NOMO-1 treated with dmso at 0.1 percent for 144 hours (cell line): ENCODE results near the gene HIGD2B.
"Not testable (repeated sequence)": the region's sequence is repeated elsewhere in the genome, so short reads cannot be mapped to it uniquely, and the experiment has no call there.

ENCODE experiments used
- DNase-seq: peaks from one replicate; lab custom pipeline; 2025; ENCODE audit not compliant: unreplicated experiment; lab: John Stamatoyannopoulos, UW

The HIGD2B gene

GRCh38 chr15:72680931-72681330 lies 5.1 kb downstream of the HIGD2B start:
- DNase-seq: no peak

- no peak for DNase-seq
Observed at GRCh38 chr15:72676838-72677237, 9.1 kb downstream of the HIGD2B start.

DNA sequence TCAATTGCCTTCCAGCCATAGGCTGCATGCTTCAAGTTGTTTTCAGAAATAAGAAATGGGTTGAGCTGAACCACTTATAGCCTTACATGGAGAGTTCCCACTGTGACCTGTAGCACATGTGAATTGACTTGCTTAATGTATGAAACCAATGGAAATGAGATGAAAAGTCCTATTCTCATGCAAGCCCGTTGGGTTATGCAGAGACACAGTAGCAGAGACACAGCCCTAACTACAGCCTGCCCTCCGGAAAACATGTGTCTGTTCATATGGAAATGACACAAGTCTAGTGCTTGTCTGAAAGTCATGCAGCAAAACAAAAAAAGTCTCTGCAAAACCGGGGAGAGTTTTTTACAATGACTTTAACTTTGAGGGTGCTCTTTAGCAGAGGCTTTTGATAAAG lies 14.5 kb downstream of the HIGD2B start:
- no peak for DNase-seq

DNA sequence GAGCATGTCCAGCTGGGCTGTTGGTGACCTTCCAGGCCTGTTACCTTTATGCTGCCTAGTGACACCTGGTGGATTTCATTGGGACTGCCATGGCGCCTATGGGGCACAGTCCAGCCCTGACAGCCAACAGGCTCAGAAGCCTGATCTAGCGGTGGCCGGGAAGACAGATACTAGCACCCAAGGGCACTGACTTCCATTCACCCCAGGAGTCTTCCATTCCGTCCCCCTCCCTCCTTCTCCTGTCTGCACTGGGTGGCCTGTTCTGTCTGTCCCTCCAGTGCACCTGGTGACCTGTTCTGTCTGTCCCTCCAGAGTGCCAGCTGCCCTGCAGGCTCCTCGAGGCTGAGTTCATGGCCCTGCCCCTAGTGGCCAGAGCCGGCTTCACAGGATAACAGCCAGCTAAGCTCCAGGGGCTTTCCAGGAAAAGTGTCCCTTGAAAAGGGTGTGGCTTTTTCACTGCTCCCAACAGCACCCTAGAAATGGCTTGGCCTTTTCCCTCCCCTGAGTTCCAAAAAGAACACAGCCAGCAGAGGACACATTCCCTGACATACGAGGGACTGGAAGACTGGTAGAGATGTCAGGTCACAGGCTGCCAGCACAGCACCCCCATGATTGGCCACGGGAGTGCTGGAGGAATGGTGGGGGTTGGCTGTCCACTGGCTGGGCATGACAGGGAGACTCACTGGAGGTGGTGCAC lies 15.2 kb downstream of the HIGD2B start:
- DNase-seq: not testable (repeated sequence)

- not testable (repeated sequence) for DNase-seq
Observed at GRCh38 chr15:72669803-72670202, 16.2 kb downstream of the HIGD2B start.

DNA sequence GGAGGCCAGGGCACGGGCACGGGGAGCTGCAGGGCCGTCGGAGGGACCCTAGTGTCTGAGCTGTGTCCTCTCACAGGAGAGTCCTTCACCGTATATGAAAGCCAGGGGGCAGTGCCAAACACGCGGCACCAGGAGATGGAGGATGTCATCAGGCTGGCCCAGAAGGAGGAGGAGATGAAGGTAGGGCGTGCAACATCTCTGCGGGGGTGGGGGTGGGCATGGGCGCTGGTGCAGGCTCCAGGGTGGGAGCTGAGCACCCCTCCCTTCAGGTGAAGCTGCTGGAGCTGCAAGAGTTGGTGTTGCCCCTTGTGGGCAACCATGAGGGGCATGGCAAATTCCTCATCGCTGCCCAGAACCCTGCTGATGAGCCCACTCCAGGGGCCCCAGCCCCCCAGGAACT lies 20.3 kb downstream of the HIGD2B start:
- DNase-seq: not testable (repeated sequence)

DNA sequence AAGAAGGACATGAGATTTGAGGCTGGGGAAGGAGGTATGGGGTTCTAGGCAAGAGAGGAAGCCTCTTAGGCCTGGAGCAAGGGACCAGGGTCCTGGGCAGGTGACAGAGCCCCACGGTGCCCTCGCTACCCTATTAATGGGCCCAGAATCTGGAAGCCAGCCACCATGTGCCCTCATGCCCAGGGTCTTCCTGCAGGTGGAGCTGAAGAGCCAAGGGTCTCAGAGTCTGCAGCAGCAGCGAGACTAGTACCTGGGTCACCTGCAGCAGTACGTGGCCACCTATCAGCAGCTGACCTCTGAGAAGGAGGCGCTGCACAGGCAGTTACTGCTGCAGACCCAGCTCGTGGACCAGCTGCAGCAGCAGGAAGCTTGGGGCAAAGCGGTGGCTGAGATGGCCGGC lies 22.1 kb downstream of the HIGD2B start:
- DNase-seq: not testable (repeated sequence)

DNA sequence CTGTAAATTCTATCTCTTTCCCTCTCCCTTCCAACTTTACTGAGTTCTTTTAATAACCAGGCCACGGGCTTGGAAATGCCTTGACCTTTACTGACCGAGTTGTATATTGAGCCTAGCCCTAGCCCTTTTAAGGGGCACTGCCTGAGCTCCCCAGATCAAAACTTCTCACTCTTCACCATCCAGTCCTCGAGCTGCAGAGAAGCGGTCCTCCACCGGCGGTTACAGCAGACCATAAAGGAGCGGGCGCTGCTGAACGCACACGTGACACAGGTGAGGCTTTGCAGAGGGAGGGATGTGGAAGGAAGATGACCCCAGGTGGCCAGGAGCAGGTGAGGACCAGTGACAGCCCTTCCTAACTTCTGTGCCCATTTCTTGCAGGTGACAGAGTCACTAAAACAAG lies 24.9 kb downstream of the HIGD2B start:
- not testable (repeated sequence) for DNase-seq

DNA sequence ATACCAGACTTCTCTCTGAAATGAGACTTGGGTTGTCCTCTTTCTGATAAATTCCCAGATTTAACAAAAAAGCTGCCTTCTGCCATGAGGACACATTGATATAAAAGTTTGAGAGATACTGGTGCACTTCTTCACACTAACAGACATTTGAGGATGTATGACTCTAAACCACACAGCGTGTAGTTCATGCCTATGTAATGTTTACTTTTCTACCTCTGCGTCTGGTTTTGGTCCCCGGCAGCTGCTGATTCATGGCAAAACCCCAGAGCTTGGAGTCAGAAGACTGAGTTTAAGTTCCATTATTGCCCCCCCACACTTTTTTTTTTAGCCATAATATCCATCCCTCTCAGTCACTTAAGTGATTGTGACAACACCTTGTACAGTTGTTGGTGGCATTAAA lies 30.0 kb downstream of the HIGD2B start:
- not testable (repeated sequence) for DNase-seq

GRCh38 chr15:72654397-72654796 lies 31.6 kb downstream of the HIGD2B start, which contains the start of gene GOLGA6B:
Gene GOLGA6B (plus strand): TSS chr15:72654697. CDS start chr15:72654738, 41 bp downstream.
- DNase-seq: not testable (repeated sequence)

- DNase-seq: not testable (repeated sequence)
Observed at GRCh38 chr15:72648631-72649253, 37.2 kb downstream of the HIGD2B start.

DNA sequence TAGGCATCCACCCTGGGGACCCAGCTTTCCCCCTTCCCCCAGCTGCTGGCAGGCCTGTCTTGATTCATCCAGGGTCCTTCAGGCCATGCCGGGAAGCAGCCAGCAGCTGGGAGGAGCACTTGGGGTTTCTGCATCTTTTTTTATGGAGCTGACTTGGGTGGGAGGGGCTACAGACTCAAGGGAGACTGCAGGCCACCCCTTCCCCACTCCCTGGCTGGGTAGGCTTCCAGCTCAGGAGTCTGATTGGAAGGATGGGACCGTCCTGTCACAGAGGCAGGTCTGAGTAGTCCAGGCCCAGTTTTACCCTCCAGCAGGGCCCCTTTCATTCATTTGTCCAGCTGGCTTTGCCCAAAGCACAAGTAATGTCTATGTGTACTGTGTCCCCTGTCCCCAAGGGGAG lies 43.7 kb downstream of the HIGD2B start:
- not testable (repeated sequence) for DNase-seq

DNA sequence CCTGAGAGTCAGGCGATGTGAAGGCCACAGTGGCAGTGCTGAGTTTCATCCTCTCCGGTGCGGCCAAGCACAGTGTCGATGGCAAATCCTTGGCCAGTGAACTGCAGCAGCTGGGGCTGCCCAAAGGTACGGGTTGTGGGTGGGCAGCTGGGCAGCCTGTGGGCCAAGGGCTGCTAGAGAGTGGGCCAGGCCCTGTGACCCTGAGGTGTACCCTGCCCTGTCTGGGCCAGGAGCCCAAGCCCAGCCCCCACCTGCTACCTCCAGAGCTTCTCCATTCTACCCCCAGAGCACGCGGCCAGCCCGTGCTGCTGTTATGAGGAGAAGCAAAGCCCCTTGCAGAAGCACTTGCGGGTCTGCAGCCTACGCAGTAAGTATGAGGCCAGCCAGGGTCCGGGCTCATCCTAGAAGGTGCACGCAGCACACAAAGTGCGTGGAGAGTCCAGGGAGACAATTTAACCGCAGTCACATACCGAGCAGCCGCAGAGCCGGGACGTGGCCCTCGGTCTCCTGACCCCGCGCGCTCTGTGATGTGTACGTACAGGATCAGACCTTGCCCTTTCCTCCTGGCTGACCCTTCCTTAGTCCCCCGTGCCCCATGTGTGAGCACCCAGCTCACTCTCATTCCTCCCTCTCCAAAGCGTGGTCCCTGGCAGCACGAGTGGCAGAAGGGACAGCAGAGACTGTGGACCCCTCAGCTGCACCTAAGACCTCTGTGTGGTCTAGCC lies 46.1 kb downstream of the HIGD2B start:
- not testable (repeated sequence) for DNase-seq

DNA sequence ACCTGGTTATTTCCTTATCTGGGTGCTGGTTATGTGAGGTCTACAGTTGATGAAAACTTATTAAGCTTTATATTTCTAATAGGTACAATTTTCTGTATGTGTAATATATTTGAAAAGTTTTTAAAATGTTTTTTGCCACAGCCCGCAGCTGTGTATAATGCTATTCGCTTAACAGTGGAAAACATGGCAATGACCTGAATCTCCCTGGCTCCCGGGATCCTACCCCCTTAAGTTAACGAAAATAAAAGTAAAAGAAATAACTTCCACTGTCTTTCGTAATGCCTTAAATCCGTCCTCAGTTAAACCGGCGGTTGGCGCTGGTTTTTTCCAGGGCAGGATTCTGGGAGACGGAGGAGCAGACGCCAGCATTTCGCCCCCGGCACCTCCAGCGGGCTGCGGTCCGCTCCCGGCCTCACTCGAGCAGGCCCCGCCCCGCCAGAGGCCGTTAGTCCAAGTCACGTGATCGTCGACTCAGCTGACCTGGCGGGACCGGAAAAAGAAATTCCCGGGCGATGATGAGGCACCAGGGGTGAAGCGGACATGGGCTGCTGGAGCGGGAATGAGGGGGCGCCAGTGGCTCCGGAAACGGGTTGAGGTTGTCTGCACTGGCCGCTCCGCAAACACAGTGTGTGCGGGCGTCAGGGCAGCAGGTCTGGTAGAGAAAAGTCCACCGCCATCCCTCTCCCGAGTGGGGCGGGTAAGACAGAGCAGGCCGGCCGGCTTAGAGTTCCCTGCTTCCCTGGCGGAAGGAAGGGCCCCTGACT lies 49.3 kb downstream of the HIGD2B start:
- DNase-seq: not testable (repeated sequence)

DNA sequence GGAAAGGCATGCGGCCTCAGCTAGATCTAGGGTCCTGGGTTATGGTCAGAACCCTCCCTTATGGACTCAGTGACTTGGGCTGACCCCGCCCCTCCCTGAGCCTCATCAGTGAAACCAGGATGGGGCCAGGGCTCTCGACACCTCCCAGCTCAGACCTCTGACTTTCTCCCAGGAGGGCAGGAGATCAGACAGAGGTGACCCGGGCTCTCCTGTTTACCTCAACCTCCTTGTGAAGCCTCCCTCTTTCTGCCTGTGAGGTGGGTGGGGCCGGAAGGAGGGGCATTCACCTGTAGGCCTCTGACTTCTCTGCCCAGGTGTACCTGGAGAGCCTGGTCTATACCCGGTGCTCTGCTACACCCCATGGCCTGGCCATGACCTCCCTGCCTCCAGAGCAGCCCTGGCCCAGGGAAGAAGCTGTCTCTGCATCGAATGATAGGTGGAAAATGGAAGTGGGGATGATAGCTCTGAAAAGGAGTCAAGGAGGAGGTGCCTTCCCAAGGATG lies 56.9 kb downstream of the HIGD2B start:
- DNase-seq: not testable (repeated sequence)

- DNase-seq: not testable (repeated sequence)
Observed at GRCh38 chr15:72628249-72629067, 57.5 kb downstream of the HIGD2B start.

DNA sequence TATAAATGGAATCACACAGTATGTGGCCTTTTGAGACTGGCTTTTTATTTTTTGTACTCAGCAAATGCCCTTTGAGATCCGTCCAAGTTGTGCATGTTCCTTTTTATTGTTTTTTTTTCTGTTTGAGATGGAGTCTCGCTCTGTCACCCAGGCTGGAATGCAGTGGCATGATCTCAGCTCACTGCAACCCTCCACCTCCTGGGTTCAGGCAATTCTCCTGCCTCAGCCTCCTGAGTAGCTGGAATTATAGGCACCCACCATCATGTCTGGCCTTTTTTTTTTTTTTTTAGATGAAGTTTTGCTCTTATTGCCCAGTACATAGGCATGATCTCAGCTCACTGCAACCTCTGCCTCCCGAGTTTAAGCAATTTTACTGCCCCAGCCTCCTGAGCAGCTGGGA lies 59.8 kb downstream of the HIGD2B start:
- not testable (repeated sequence) for DNase-seq
